Measurements from ENCODE around the gene TBKBP1.
"Not testable (repeated sequence)": the region's sequence is repeated elsewhere in the genome, so short reads cannot be mapped to it uniquely, and the experiment has no call there.

TBKBP1 gene

GRCh38 chr17:47678196-47678595 is 15.8 kb upstream of the TBKBP1 start:
- no peak for DNase-seq (ENCODE audit: low read depth)

- no peak for DNase-seq (ENCODE audit: low read depth)
Measured at GRCh38 chr17:47682138-47682537, 11.8 kb upstream of the TBKBP1 start.

GRCh38 chr17:47682727-47683126 is 11.2 kb upstream of the TBKBP1 start:
- DNase-seq (ENCODE audit: low read depth): not testable (repeated sequence)

- no peak for DNase-seq (ENCODE audit: low read depth)
Measured at GRCh38 chr17:47684025-47684424, 9.9 kb upstream of the TBKBP1 start.

GRCh38 chr17:47684535-47685193 is 9.3 kb upstream of the TBKBP1 start:
- no peak for DNase-seq (ENCODE audit: low read depth)

GRCh38 chr17:47685556-47686275 is 8.2 kb upstream of the TBKBP1 start:
- no peak for DNase-seq (ENCODE audit: low read depth)

- no peak for DNase-seq (ENCODE audit: low read depth)
Measured at GRCh38 chr17:47686276-47686635, 7.7 kb upstream of the TBKBP1 start.

- DNase-seq (ENCODE audit: low read depth): no peak
Measured at GRCh38 chr17:47686664-47687327, 7.2 kb upstream of the TBKBP1 start.

GRCh38 chr17:47687328-47687690 is 6.7 kb upstream of the TBKBP1 start:
- DNase-seq (ENCODE audit: low read depth): no peak

GRCh38 chr17:47687748-47688147 is 6.2 kb upstream of the TBKBP1 start:
- no peak for DNase-seq (ENCODE audit: low read depth)

GRCh38 chr17:47690121-47690520 is 3.8 kb upstream of the TBKBP1 start:
- no peak for DNase-seq (ENCODE audit: low read depth)

GRCh38 chr17:47692137-47692894 is 1.6 kb upstream of the TBKBP1 start:
- no peak for DNase-seq (ENCODE audit: low read depth)

GRCh38 chr17:47692895-47693730 is 848 bp upstream of the TBKBP1 start:
- DNase-seq (ENCODE audit: low read depth): no peak

- DNase-seq (ENCODE audit: low read depth): peak; percentile 53
Measured at GRCh38 chr17:47694581-47695428, 844 bp downstream of the TBKBP1 start.

GRCh38 chr17:47695429-47696376 is 1.7 kb downstream of the TBKBP1 start:
- no peak for DNase-seq (ENCODE audit: low read depth)

- DNase-seq (ENCODE audit: low read depth): no peak
Measured at GRCh38 chr17:47696717-47697642, 3.0 kb downstream of the TBKBP1 start.

- no peak for DNase-seq (ENCODE audit: low read depth)
Measured at GRCh38 chr17:47697906-47698711, 4.1 kb downstream of the TBKBP1 start.
